Naive thymus-derived CD8-positive, alpha-beta T cell (primary cell): ENCODE results near the gene SLC1A2. TPM values are rescaled to one million over a fixed set of nuclear protein-coding genes. Genes with fewer than 3 reads are reported as not detected.

Experiments used
- ATAC-seq, 2 donors: fragments of 150-1000 bp; cut with Tn5 transposase in 1 of 2; sonication (Bioruptor Pico), chemical (Tn5 transposase) in 1 of 2; 1 replicate in 1 of 2; 2 replicates in 1 of 2; pipeline ENCODE4 v1.10.0; 2021; ENCODE audit warnings: mild to moderate bottlenecking in 2 of 2, moderate library complexity in 2 of 2
- POLR2A ChIA-PET: fragments of 350-600 bp; sonication (Branson Sonifier 250); formaldehyde crosslinking; loops from one replicate; lab custom pipeline; 2021; ENCODE audit warnings: antibody characterized with exemption; lab: Charles Lee
- DNase-seq, 10 donors: peaks; one replicate each; pipeline versions ENCODE4 v3.0.0 to v3.0.0-alpha.2; 2020 to 2022
- H3K27ac Mint-ChIP-seq, 10 donors: one replicate each; pipeline ENCODE4 v1.8.0; 2020 to 2022; ENCODE audit warnings: mild to moderate bottlenecking in 10 of 10, mixed read lengths in 10 of 10, moderate library complexity in 4 of 10, inconsistent platforms in 1 of 10
- H3K27me3 Mint-ChIP-seq, 5 donors: one replicate each; pipeline ENCODE4 v1.8.0; 2021 to 2022; ENCODE audit warnings: mixed read lengths in 5 of 5
- H3K36me3 Mint-ChIP-seq, 3 donors: one replicate each; pipeline ENCODE4 v1.8.0; 2020 to 2022; ENCODE audit warnings: mixed read lengths in 3 of 3, mild to moderate bottlenecking in 2 of 3, inconsistent platforms in 1 of 3
- H3K4me1 Mint-ChIP-seq, 4 donors: one replicate each; pipeline ENCODE4 v1.8.0; 2021 to 2022; ENCODE audit warnings: mixed read lengths in 4 of 4
- H3K4me3 Mint-ChIP-seq, 10 donors: one replicate each; pipeline ENCODE4 v1.8.0; 2020 to 2022; ENCODE audit warnings: mild to moderate bottlenecking in 10 of 10, mixed read lengths in 10 of 10, moderate library complexity in 6 of 10, inconsistent platforms in 1 of 10
- H3K9me3 Mint-ChIP-seq, 9 donors: one replicate each; pipeline ENCODE4 v1.8.0; 2020 to 2022; ENCODE audit warnings: mixed read lengths in 9 of 9, mild to moderate bottlenecking in 3 of 9, inconsistent platforms in 1 of 9, moderate library complexity in 1 of 9
- polyA plus RNA-seq, 3 donors: library from polyadenylated mRNA; unstranded; fragments of 300-500 nt; fragmentation: Illumina TruSeq; gene quantifications; one replicate each; pipeline ENCODE4 v1.2.3, GENCODE V29; 2021
- total RNA-seq, 8 experiments: library from RNA in 2 of 8; stranded (reverse) in 2 of 8; gene quantifications; one replicate each; pipeline ENCODE4 v1.2.3 and lab custom pipeline; 2021 to 2026

SLC1A2 gene
- total and polyA plus RNA-seq, 5 experiments from 2014 or later, result 0.07 to 0.44 TPM; not detected in 3

DNA sequence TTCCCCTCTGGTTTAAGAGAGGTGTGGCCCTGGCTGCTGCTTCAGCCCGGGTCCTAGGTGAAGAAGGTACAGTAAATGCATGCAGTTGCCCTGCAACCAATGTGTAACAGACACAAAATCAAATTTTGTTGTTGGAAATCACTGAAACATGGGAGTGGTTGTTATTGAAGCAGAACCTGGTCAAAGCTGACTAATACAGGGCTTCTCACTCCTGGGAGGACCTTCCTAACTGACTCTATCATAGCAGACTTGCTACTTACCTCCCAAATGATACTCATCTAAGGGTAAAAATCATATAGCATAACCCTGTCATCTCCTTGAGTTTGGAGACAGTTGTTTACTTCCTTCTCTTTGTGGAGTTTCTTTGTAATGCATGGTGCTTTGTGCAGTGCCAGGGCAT, 52.6 kb downstream of the SLC1A2 start:
- ATAC-seq, result no peak
- POLR2A ChIA-PET, result no interaction called here

DNA sequence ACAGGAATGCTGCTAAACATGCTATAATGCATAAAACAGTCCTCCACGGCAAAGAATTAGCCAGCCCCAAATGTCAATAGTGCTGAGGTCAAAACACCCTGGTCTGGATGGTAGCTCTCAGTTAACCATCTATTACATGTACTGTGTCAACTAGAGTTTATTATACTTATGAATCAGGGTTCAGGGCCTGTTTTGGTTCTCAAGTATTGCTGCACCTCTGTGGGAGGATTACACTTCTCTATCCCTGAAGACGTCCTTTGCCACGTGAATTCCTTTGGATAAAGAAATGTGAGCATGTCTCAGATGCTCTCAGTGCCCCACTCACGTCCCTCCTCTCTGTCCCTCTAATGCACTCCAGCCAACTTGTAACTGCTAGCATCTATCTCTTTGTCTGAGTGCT, 53.4 kb downstream of the SLC1A2 start:
- Mint-ChIP-seq H3K4me1 (peaks cover 0 to 3% (median 0%) of the 10 kb centered on the region in 4 donors), H3K36me3 (peaks cover 0 to 5% (median 0%) of the 10 kb centered on the region in 3 donors), H3K9me3 (peaks cover 0 to 10% (median 2%) of the 10 kb centered on the region in 9 donors), H3K4me3 (no peak overlapping the region), H3K27me3 (peaks cover 0 to 8% (median 3%) of the 10 kb centered on the region in 5 donors), H3K27ac (no peak overlapping the region)
- DNase-seq (no peak), ATAC-seq (no peak)
- POLR2A ChIA-PET, result no interaction called here

More for the DNA sequence above, 52.6 kb downstream of the SLC1A2 start:
- Mint-ChIP-seq H3K27me3 (peaks cover 0 to 8% (median 3%) of the 10 kb centered on the region in 5 donors), H3K36me3 (peaks cover 0 to 5% (median 0%) of the 10 kb centered on the region in 3 donors), H3K9me3 (peaks cover 0 to 10% (median 2%) of the 10 kb centered on the region in 9 donors), H3K27ac (peak overlapping the region in 1 of 10 donors; percentile 24), H3K4me1 (peaks cover 0 to 3% (median 0%) of the 10 kb centered on the region in 4 donors), H3K4me3 (no peak overlapping the region)
- DNase-seq, result no peak

DNA sequence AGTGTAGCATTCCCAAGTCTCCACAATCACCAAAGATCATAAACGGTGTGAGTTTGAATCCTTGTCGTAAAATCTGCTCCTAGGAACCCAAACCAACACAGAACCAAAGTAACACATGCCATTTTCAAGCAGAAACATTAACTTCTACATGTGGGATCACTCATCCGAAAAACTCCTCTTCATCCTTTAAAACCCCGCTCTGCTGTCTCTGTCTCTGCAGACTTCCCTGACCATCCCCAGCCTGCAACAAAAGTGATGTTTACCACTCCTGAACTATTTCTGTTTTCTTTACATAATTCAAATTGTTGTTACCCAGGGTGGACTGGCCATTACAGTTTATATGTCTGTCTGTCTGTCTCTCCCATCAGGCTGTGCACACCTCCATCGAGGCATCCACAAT, 54.0 kb downstream of the SLC1A2 start:
- POLR2A ChIA-PET, result no interaction called here
- no peak for ATAC-seq

DNA sequence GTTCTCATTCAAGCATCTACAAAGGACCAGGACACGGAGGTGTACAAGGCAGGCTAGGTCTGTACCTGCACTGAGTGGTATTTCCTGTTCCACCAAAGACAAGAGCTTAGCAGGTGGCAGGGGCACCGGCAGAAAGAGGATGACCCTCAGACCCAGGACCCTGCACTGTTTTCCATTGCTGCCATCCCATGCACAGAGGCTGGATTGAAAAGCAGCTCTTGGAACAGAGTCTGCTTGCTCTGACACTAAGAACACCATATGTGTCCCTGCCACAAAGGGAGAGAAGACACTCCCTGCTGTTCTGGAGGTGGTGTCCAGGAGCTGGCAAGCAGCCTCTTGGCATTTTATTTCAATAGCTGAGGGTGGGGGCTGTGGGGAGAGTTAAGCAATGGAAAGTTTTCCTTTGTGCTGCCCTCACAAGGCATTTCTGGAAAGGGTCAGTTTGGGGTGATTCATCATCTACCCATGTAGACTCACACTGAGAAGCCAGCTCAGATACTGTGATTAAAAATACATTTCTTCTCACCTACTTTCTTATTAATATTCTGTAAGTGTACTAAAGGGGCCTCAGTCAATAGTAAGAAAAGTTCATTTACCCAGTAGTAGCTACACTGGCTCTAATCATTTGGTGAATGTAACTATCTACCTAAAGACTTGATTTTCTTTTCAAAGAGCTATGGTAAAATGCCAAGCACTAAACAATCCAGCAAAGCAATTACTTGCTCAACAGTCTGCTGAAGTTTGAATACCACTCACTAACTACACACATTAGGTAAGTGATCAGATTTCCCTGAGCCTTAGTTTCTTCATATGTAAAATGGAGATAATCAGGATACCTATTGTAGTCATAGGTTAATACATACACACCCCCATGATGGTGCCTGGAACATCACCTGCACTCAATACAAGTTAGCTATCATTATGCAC, 55.2 kb downstream of the SLC1A2 start:
- POLR2A ChIA-PET, result interaction anchor here (0.6 kb wide), 1 partner anchor 152 kb away, joined by 3 read pairs; no protein-coding TSS in a partner anchor

More for the DNA sequence above, 54.0 kb downstream of the SLC1A2 start:
- DNase-seq, result no peak
- H3K9me3 Mint-ChIP-seq, result peaks cover 0 to 10% (median 2%) of the 10 kb centered on the region in 9 donors
- peaks cover 0 to 8% (median 3%) of the 10 kb centered on the region in 5 donors for H3K27me3 Mint-ChIP-seq
- peaks cover 0 to 5% (median 0%) of the 10 kb centered on the region in 3 donors for H3K36me3 Mint-ChIP-seq
- peaks cover 0 to 3% (median 0%) of the 10 kb centered on the region in 4 donors for H3K4me1 Mint-ChIP-seq
- no peak overlapping the region for H3K27ac Mint-ChIP-seq
- no peak overlapping the region for H3K4me3 Mint-ChIP-seq

DNA sequence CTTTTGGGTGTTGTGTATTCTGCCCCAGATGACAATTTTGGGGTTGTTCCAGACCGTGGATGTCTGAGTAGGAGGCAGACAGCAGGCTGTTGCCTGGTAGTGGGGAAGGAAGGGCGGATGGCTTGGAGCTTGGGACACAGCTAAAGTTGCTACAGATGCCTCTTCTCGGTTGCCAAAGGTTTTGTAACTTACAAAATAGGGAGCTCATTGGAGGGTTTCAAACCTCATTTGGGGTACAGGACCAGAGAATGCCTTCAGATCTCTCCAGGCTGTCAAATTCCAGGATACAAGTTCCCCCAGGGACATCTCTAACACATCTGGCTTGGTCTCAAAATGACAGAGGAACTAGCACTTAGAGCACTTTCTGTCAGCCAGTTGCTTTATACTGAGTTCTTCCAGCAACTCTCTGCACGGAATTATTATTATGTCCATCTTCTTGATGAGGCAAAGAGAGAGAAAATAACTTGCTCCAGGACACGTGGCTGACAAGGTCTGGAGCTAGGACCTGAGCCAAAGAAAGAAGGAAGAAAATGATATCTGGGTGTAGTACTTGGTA, 56.0 kb downstream of the SLC1A2 start:
- Mint-ChIP-seq H3K27ac (peak overlapping the region in 2 of 10 donors; percentile 2 to 43), H3K9me3 (peaks cover 0 to 10% (median 2%) of the 10 kb centered on the region in 9 donors), H3K27me3 (peaks cover 0 to 8% (median 3%) of the 10 kb centered on the region in 5 donors), H3K4me3 (no peak overlapping the region), H3K36me3 (peaks cover 0 to 5% (median 0%) of the 10 kb centered on the region in 3 donors), H3K4me1 (peaks cover 0 to 2% (median 0%) of the 10 kb centered on the region in 4 donors)
- POLR2A ChIA-PET, result no interaction called here
- ATAC-seq (no peak), DNase-seq (no peak)

More for the DNA sequence above, 55.2 kb downstream of the SLC1A2 start:
- H3K36me3 Mint-ChIP-seq, result peaks cover 0 to 5% (median 0%) of the 10 kb centered on the region in 3 donors
- H3K9me3 Mint-ChIP-seq, result peaks cover 0 to 10% (median 2%) of the 10 kb centered on the region in 9 donors
- peaks cover 0 to 8% (median 3%) of the 10 kb centered on the region in 5 donors for H3K27me3 Mint-ChIP-seq
- DNase-seq (no peak), ATAC-seq (no peak)
- peak overlapping the region in 1 of 10 donors; percentile 2 for H3K27ac Mint-ChIP-seq
- H3K4me3 Mint-ChIP-seq, result no peak overlapping the region
- peaks cover 0 to 2% (median 0%) of the 10 kb centered on the region in 4 donors for H3K4me1 Mint-ChIP-seq

DNA sequence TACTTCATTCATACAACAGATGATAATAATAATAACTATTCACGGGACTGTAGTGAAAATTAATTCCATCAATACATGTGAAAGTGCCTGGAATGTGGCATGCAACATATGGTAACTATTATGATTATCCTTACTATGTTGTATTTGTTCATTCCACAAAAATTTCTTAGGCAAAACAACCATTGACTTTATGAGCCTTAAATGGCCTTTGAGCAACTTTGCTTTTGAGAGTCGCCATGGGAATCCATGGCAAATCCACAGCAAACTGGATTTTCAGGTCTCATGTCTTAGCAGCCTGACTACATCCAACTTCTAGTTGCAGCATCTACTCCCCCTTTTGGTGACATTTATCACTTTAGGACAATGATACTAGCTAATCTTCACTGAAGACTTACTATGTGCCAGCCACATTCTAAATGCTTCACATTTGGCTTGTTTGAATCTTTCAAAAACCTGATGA, 56.8 kb downstream of the SLC1A2 start:
- POLR2A ChIA-PET, result no interaction called here
- peaks cover 0 to 2% (median 0%) of the 10 kb centered on the region in 4 donors for H3K4me1 Mint-ChIP-seq

DNA sequence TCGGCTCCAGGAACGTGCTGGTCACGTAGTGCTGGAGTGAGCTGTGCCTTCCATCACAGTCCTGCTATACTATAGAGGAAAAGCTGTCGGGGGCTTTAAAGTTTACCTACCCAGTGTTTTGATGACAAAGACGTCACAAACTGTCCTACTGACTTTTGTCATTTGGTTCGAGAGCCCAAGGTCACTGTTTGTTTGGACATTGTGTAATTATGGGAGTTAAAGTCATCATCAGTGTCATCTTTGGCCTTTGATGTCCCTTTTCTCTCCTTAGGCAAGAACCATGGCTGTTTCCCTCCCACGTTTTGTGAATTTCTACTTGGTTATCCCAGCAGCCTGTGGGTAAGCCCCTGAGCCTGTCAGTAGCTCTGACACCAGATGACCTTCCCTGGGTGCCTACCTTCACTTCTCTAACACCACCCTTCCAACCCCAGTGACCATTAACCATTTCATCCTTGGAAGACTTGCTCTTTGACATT, 59.3 kb downstream of the SLC1A2 start:
- peak overlapping the region in 2 of 10 donors; percentile 1 to 7 for H3K27ac Mint-ChIP-seq
- DNase-seq (no peak), ATAC-seq (no peak)
- no peaks in the 10 kb centered on the region for H3K36me3 Mint-ChIP-seq
- no peak overlapping the region for H3K4me3 Mint-ChIP-seq
- POLR2A ChIA-PET, result interaction anchor here (1.0 to 1.3 kb wide), 2 partner anchors 10 to 13 kb away, joined by 3 read pairs; no protein-coding TSS in a partner anchor
- no peaks in the 10 kb centered on the region for H3K9me3 Mint-ChIP-seq
- peaks cover 2 to 5% (median 5%) of the 10 kb centered on the region in 4 donors for H3K4me1 Mint-ChIP-seq
- peaks cover 0 to 4% (median 2%) of the 10 kb centered on the region in 5 donors for H3K27me3 Mint-ChIP-seq

More for the DNA sequence above, 56.8 kb downstream of the SLC1A2 start:
- ATAC-seq (no peak), DNase-seq (no peak)
- Mint-ChIP-seq H3K36me3 (peaks cover 0 to 5% (median 0%) of the 10 kb centered on the region in 3 donors), H3K27ac (no peak overlapping the region), H3K27me3 (peaks cover 0 to 8% (median 3%) of the 10 kb centered on the region in 5 donors), H3K9me3 (peaks cover 0 to 10% (median 2%) of the 10 kb centered on the region in 9 donors), H3K4me3 (no peak overlapping the region)

DNA sequence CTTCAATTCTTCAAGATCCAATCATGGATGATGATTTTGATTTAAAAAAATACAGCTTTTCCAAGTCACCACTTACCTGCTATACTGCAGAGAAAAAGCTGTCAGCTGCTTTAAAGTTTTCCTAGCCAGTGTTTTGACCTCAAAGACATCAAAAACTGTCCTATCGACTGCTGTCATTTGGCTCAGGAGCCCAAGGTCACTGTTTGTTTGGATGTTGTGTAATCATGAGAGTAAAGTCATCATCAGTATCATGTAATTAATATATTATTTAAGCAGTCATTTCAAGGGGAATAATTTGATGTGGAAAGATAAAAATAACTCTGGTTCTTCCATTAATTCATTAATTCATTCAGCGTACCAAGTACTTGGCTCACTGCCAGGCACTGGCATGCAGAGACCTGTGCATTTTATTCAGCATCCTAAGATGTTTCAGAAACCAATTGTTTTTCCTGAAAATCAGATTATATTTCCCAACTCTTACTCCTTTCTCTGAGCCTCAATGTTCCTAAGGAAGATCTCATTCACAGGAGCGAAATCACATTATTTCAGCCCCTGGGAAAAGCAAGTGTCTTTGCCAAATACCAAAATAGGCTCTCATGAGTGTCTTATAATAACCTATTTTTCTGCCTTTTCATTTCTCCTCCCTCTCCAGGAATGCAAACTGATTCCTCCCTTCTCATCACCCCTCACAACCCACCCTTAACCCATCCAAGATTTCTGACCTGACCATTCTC, 59.9 kb downstream of the SLC1A2 start:
- no peaks in the 10 kb centered on the region for H3K9me3 Mint-ChIP-seq

DNA sequence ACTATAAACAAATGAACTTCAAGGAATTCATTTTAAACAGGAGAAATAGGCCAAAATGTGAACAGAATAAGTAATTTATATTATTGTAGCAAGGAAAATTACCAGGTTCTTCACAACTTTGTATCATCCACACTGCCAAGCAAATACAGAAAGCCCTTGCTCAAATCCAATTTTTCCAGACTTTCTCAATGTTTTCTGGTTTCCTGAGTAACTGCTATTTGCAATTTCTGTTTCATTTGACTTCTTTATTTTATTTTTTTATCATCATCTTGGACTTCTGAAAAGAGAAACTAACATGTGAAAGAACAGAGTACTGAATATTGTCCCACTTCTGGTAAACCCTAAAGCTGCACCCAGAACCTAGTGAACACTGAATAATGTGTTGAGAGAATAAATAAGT, 61.0 kb downstream of the SLC1A2 start:
- Mint-ChIP-seq H3K9me3 (no peaks in the 10 kb centered on the region), H3K4me1 (peaks cover 2 to 10% (median 6%) of the 10 kb centered on the region in 4 donors), H3K27me3 (peaks cover 0 to 3% (median 2%) of the 10 kb centered on the region in 5 donors), H3K36me3 (no peaks in the 10 kb centered on the region), H3K4me3 (no peak overlapping the region), H3K27ac (no peak overlapping the region)
- POLR2A ChIA-PET, result no interaction called here
- no peak for ATAC-seq
- DNase-seq, result no peak

More for the DNA sequence above, 59.9 kb downstream of the SLC1A2 start:
- ATAC-seq, result no peak
- H3K27ac Mint-ChIP-seq, result no peak overlapping the region
- no peak overlapping the region for H3K4me3 Mint-ChIP-seq
- peaks cover 0 to 4% (median 2%) of the 10 kb centered on the region in 5 donors for H3K27me3 Mint-ChIP-seq
- DNase-seq, result no peak
- H3K4me1 Mint-ChIP-seq, result peaks cover 2 to 10% (median 6%) of the 10 kb centered on the region in 4 donors
- POLR2A ChIA-PET, result no interaction called here
- H3K36me3 Mint-ChIP-seq, result no peaks in the 10 kb centered on the region

DNA sequence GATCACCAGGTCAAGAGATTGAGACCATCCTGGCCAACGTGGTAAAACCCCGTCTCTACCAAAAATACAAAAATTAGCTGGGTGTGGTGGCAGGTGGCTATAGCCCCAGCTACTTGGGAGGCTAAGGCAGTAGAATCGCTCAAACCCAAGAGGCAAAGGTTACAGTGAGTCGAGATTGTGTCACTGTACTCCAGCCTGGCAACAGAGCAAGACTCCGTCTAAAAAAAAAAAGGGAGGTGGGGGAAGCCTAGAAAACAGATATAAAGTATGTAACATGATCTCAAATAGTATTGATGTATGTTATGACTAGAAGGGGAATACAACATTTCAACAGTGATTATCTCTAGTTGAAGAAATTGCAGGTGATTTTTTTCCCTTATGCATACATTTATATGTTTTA, 61.4 kb downstream of the SLC1A2 start:
- Mint-ChIP-seq H3K4me3 (no peak overlapping the region), H3K36me3 (no peaks in the 10 kb centered on the region), H3K4me1 (peaks cover 2 to 10% (median 6%) of the 10 kb centered on the region in 4 donors), H3K9me3 (no peaks in the 10 kb centered on the region), H3K27ac (no peak overlapping the region), H3K27me3 (peaks cover 0 to 1% (median under 1%) of the 10 kb centered on the region in 5 donors)
- ATAC-seq (no peak), DNase-seq (no peak)
- POLR2A ChIA-PET, result no interaction called here

DNA sequence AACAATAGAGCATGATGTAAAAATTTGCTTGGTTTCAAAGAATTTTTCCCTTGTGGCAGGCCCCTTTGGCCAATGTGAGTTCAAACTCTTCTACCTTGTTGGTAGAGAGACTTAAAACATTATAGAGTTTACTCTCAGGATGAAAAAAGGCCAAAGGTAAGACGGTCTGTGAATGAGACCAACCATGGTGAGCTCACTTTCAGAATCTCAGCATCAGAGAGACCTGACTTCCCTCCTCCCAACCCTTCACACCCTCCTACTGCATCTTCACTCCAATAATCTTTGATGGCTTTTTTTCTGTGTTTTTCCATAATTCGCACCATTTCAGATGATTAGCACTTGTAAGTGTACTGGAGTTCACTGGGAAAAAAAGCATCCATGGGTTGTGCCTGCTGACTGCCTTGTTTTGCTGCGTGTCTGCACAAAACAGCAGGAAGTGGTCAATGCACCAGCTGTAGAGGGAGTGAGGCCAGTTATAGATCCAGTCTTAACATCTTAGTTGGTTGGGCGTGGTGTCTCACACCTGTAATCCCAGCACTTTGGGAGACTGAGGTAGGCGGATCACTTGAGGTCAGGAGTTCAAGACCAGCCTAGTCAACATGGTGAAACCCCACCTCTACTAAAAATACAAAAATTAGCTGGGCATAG, 64.1 kb downstream of the SLC1A2 start:
- no peaks in the 10 kb centered on the region for H3K36me3 Mint-ChIP-seq
- no peak overlapping the region for H3K4me3 Mint-ChIP-seq
- H3K9me3 Mint-ChIP-seq, result no peaks in the 10 kb centered on the region
- H3K27ac Mint-ChIP-seq, result no peak overlapping the region
- no peaks in the 10 kb centered on the region for H3K27me3 Mint-ChIP-seq
- peaks cover 5 to 10% (median 7%) of the 10 kb centered on the region in 4 donors for H3K4me1 Mint-ChIP-seq
- DNase-seq (no peak), ATAC-seq (no peak)
- POLR2A ChIA-PET, result interaction anchor here (0.6 kb wide), 2 partner anchors 141 to 183 kb away, joined by 3 read pairs; no protein-coding TSS in a partner anchor
